Left renal cortex interstitium (tissue), 4 donors: ENCODE measurements around the gene EDN3. TPM values are rescaled to one million over a fixed set of nuclear protein-coding genes. Genes with fewer than 3 reads are reported as not detected.

Source experiments
- DNase-seq, 4 donors: peaks; one replicate each; pipeline ENCODE4 v3.0.0-alpha.2; 2013; ENCODE audit warnings: low read depth in 4 of 4, low spot score in 2 of 4, missing footprints in 1 of 4
- polyA plus RNA-seq, 4 donors: library from polyadenylated mRNA; unstranded; fragments of 120-200 nt; gene quantifications; one replicate each; pipeline ENCODE4 v1.2.1, GENCODE V29; 2013; ENCODE audit not compliant: insufficient read length in 4 of 4

The EDN3 gene
- polyA plus RNA-seq = 1 to 10 TPM; 5.2 to 7.4 (median 6.3) TPM

- no peak for DNase-seq
Observed at GRCh38 chr20:59300333-59301081, at the start of gene EDN3. TSS of gene EDN3 (plus strand) at chr20:59300611. CDS start at chr20:59300813, 202 bp downstream.

GRCh38 chr20:59253325-59253724 is 47.1 kb upstream of the EDN3 start:
- DNase-seq = no peak

- no peak for DNase-seq
Observed at GRCh38 chr20:59253779-59254319, 46.6 kb upstream of the EDN3 start.

- no peak for DNase-seq
Observed at GRCh38 chr20:59255256-59255655, 45.2 kb upstream of the EDN3 start.

GRCh38 chr20:59258221-59258621 is 42.2 kb upstream of the EDN3 start:
- no peak for DNase-seq

- no peak for DNase-seq
Observed at GRCh38 chr20:59259946-59260345, 40.5 kb upstream of the EDN3 start.

GRCh38 chr20:59265298-59265697 is 35.1 kb upstream of the EDN3 start:
- no peak for DNase-seq

- no peak for DNase-seq
Observed at GRCh38 chr20:59268870-59269269, 31.5 kb upstream of the EDN3 start.

GRCh38 chr20:59269411-59270025 is 30.9 kb upstream of the EDN3 start:
- no peak for DNase-seq

GRCh38 chr20:59270380-59270779 is 30.0 kb upstream of the EDN3 start:
- no peak for DNase-seq

- DNase-seq = no peak
Observed at GRCh38 chr20:59273739-59274357, 26.6 kb upstream of the EDN3 start.

GRCh38 chr20:59276938-59277337 is 23.5 kb upstream of the EDN3 start:
- no peak for DNase-seq

- DNase-seq = no peak
Observed at GRCh38 chr20:59284470-59284869, 15.9 kb upstream of the EDN3 start.

- DNase-seq = no peak
Observed at GRCh38 chr20:59289994-59290393, 10.4 kb upstream of the EDN3 start.

- no peak for DNase-seq
Observed at GRCh38 chr20:59291740-59292383, 8.5 kb upstream of the EDN3 start.

GRCh38 chr20:59295531-59295930 is 4.9 kb upstream of the EDN3 start:
- DNase-seq = no peak

- no peak for DNase-seq
Observed at GRCh38 chr20:59297686-59298085, 2.7 kb upstream of the EDN3 start.

- DNase-seq = no peak
Observed at GRCh38 chr20:59299945-59300332, 472 bp upstream of the EDN3 start.

GRCh38 chr20:59301343-59302007 is 1.1 kb downstream of the EDN3 start:
- DNase-seq = no peak

GRCh38 chr20:59305908-59306655 is 5.7 kb downstream of the EDN3 start:
- DNase-seq = no peak
